Fibroblast of gingiva (primary cell): Measurements from ENCODE around the gene KDM2A.
A peak's percentile ranks its signal among the peaks of the same experiment; 100 is the strongest.

ENCODE experiments used
- DNase-seq: peaks from one replicate; pipeline ENCODE4 v3.0.0-alpha.2; 2011; ENCODE audit warnings: low read depth

Gene KDM2A

GRCh38 chr11:67285541-67286498 is 166.8 kb downstream of the KDM2A start:
- no peak for DNase-seq

GRCh38 chr11:67286621-67287333 is 167.7 kb downstream of the KDM2A start:
- DNase-seq, result no peak

GRCh38 chr11:67287355-67288197 is 168.5 kb downstream of the KDM2A start:
- no peak for DNase-seq

DNA sequence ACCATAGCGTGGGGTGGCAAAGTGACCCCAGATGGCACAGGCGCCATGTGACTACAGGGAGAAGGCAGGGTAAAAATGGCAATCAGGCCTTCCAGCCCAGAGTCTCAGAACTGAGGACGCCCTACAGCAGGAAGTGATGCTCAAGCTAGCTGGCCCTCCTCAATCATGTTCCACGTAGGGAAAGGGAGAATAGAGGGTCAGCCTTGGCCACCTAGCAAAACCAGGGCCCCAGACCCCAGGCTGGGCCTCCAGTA is 169.1 kb downstream of the KDM2A start:
- no peak for DNase-seq

GRCh38 chr11:67288452-67289225 is 169.6 kb downstream of the KDM2A start:
- peak; percentile 90 for DNase-seq

DNA sequence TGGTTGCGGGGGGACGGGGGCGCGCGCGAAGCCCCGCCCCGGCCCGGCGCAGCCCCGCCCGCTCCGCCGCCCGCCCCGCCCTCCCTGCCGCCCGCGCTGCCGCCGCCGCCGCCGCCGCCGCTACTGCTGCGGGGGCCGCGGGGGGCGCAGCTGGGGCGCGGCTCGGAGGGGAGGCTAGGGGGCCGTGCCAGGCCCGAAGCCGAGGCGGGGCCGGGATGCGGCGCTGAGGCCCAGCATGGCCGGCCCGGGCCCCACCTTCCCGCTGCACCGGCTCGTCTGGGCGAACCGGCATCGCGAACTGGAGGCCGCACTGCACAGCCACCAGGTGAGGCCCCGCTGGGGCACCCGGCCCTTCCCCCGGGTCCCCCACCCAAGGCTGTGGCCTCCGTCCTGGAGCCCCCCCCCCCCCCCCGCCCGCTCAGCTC is 170.2 kb downstream of the KDM2A start, which contains the start of gene ANKRD13D:
Gene ANKRD13D (plus strand): TSS at position 78 of the 425 bp plus-strand sequence. CDS start 158 bp downstream, at position 236.
- no peak for DNase-seq

GRCh38 chr11:67289651-67290479 is 170.8 kb downstream of the KDM2A start:
- no peak for DNase-seq

DNA sequence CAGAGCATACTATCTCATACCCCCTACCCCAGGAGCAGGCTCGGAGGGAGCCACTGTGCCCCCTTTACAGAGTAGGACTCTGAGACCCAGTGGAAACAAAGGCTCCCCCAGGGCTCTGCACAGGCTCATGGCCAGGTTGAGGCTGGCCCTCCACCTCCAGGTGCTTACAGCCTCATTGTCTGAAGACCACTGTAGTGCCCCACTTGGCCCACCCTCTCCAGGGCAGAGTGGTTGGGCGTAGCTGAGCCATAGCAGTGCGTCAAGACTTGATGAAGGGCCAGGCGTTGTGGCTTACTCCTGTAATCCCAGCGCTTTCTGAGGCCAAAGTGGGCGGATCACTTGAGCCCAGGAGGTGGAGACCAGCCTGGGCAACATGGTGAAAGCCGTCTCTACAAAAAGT is 171.7 kb downstream of the KDM2A start:
- DNase-seq, result peak; percentile 78

GRCh38 chr11:67291481-67292381 is 172.7 kb downstream of the KDM2A start:
- no peak for DNase-seq

DNA sequence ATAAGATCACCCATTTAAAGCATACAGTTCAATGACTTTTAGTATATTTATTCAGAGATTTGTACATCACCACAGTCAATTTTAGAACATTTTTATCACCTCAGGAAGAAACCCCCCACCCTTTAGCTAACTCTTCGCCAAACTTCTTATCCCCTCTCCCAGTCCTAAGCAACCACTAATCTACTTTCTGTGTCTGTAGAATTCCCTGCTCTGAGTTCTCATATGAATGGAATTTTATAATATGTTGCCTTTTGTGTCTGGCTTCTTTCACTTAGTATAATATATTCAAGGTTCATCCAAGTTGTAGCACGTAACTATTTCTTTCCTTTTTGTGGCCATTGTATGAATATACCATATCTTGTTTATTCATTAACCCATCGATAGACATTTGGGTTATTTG is 173.6 kb downstream of the KDM2A start:
- DNase-seq, result no peak

DNA sequence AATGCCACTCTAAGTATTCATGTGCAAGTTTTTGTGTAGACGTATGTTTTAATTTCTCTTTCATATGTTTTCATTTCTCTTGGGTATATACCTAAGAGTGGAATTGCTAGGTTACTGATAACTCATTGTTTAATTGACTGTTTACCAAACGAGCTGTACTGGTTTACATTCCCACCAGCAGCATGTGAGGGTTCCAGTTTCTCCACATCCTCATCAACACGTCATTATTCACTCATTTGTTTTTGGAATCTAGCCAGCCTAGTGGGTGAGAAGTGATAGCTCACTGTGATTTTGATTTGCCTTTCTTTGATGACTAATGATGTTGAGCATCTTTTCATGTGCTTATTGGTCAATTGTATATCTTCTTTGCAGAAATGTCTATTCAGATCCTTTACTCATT is 174.0 kb downstream of the KDM2A start:
- DNase-seq, result peak; percentile 38

DNA sequence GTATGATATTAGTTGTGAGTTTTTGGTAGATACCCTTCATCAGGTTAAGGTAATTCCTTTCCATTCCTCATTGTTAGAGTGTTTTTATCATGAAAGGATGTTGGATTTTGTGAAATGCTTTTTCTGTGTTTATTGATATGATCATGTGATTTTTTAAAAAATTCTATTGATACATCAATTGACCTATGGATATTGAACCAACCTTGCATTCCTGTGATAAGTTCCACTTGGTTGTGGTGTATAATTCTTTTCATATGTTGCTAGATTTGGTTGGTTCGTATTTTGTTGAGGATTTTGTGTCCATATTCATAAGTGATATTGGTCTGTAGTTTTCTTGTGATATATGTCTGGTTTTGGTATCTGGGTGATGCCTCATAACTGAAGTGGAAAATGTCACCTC is 176.8 kb downstream of the KDM2A start:
- no peak for DNase-seq

- no peak for DNase-seq
Observed at GRCh38 chr11:67298786-67299185, 179.7 kb downstream of the KDM2A start.

DNA sequence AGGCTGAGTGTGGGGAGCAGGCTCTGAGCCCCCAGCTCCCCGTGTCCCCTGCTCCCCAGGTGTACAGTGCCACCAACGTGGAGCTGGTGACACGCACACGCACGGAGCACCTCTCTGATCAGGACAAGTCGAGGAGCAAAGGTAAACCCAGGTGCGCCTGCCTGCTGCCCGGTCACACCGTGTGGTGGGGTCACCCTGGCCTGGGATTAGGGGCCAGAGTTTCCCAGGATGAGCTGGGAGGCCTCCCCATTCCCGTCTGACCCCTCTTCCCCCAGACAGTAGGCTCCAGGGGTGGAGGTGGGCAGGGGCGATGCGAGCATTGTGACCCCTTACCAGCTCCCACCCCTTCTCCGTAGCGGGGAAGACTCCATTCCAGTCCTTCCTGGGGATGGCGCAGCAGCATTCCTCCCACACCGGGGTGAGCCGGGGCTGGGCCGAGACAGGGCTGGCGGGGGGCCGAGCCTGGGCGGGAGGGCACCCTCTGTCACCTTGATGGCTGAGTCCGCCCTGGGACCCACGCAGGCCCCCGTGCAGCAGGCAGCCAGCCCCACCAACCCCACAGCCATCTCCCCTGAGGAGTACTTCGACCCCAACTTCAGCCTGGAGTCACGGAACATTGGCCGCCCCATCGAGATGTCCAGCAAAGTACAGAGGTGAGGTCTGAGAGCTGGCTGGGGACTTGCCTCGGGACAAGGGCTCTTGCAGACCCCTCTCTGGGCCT is 180.6 kb downstream of the KDM2A start:
- no peak for DNase-seq

GRCh38 chr11:67300256-67300755 is 181.2 kb downstream of the KDM2A start:
- DNase-seq, result no peak

GRCh38 chr11:67300756-67301312 is 181.8 kb downstream of the KDM2A start:
- no peak for DNase-seq

DNA sequence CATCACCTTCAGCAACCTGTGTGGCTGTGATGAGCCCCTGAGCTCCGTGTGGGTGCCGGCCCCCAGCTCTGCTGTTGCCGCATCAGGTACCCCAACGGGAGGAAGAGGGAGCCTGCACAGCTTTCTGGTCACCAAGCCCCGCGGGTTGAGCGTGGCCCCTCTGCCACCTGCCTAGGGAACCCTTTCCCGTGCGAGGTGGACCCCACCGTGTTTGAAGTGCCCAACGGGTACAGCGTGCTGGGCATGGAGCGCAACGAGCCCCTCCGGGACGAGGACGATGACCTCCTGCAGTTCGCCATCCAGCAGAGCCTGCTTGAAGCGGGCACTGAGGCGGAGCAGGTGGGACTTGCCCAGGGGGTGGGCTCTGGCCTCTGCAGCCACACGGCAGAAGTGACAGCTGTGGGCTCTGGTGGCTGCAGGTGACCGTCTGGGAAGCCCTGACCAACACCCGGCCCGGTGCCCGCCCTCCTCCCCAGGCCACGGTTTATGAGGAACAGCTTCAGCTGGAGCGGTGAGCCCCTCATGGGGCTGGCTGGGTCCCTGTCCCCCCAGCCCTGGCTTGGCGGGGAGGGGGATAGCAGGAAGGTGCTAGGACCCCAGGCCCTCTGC is 182.4 kb downstream of the KDM2A start:
- DNase-seq, result no peak

DNA sequence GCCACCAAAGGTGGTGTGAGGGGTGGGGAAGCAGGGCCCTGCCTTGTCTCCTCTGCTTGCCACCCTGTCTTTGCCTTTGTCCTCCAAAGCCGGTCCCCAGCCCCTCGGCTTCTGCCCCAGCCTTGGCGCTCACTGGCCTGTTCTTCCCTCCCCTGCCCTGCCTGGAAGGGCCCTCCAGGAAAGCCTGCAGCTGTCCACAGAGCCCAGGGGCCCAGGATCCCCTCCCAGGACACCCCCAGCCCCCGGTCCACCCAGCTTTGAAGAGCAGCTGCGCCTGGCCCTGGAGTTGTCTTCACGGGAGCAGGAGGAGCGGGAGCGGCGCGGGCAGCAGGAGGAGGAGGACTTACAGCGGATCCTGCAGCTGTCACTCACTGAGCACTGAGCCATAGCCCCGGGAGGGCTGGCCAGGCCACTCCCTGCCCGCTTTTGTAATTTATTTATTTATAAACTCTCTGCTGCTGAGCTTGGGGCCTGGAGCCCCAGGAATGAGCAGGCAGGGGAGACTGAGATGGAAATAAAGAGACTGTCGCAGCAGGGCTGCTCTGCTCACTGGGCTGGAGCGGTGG is 183.0 kb downstream of the KDM2A start:
- peak; percentile 81 for DNase-seq
